A549 (cell line): ENCODE results near the gene NDUFAF4.

Experiments used
- CBX8 ChIP-seq: fragments of 200-600 bp; sonication (generic); IDR thresholded peaks from 2 replicates; pipeline ENCODE4 v1.6.1; 2016
- CHD2 ChIP-seq: fragments of 150-350 bp; IDR thresholded peaks from 2 replicates; pipeline ENCODE4 v1.6.1; 2014; ENCODE audit warnings: low read length; ENCODE audit not compliant: partially characterized antibody
- TF ChIP-seq, protein P1 (sequence below): fragments of 450-650 bp; IDR thresholded peaks from 2 replicates; pipeline ENCODE4 v1.6.1; 2014; ENCODE audit warnings: antibody characterized with exemption
- TF ChIP-seq, protein P2 (sequence below): fragments of >200 bp; sonication (Bioruptor Twin); formaldehyde crosslinking; IDR thresholded peaks from 3 replicates; pipeline ENCODE4 v1.5.1; 2016

DNA sequence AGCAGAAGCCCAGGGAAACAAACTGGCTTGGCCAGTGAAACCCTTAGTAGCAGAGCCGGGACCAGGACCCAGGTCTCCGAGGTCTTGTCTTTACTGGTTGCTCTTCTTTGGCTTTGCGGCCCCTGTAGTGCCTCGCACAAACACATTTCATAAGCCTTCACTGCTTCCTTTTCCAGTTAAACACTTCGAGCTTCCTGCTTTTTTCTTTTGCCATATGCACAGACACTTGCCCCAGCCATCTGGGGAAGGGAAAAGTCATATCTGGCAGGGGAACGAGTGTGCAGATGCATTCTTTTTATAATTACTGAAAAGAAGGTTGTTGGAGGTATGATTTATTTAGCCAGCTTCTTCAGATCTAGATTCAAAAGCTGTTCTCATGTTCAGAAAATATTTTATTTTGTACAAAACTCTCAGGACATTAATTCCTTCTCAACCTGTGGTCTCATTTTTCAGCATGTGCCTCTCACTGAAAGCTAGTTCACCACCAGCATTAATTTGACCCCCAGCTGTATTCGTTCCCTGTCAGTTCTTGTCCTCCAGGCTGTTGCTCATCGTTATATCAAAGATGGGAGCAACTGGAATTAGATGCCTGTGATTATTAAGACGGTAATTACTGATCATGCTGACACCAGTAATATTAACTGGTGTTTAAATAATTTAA is 46.0 kb upstream of the NDUFAF4 start:
- TF ChIP-seq CBX8 (no peak), CHD2 (no peak)
- TF ChIP-seq, protein P1, sequence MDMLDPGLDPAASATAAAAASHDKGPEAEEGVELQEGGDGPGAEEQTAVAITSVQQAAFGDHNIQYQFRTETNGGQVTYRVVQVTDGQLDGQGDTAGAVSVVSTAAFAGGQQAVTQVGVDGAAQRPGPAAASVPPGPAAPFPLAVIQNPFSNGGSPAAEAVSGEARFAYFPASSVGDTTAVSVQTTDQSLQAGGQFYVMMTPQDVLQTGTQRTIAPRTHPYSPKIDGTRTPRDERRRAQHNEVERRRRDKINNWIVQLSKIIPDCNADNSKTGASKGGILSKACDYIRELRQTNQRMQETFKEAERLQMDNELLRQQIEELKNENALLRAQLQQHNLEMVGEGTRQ, result no peak
- TF ChIP-seq, protein P2, sequence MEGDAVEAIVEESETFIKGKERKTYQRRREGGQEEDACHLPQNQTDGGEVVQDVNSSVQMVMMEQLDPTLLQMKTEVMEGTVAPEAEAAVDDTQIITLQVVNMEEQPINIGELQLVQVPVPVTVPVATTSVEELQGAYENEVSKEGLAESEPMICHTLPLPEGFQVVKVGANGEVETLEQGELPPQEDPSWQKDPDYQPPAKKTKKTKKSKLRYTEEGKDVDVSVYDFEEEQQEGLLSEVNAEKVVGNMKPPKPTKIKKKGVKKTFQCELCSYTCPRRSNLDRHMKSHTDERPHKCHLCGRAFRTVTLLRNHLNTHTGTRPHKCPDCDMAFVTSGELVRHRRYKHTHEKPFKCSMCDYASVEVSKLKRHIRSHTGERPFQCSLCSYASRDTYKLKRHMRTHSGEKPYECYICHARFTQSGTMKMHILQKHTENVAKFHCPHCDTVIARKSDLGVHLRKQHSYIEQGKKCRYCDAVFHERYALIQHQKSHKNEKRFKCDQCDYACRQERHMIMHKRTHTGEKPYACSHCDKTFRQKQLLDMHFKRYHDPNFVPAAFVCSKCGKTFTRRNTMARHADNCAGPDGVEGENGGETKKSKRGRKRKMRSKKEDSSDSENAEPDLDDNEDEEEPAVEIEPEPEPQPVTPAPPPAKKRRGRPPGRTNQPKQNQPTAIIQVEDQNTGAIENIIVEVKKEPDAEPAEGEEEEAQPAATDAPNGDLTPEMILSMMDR, result no peak
